Stimulated activated naive CD4-positive, alpha-beta T cell treated with Interleukin-2 at 50 U/mL for 16 hours (primary cell): ENCODE results near the gene TRMT44.
"Not testable (repeated sequence)": the region's sequence is repeated elsewhere in the genome, so short reads cannot be mapped to it uniquely, and the experiment has no call there.

Experiments used
- DNase-seq: peaks from one replicate; lab custom pipeline; 2025; lab: John Stamatoyannopoulos, UW

TRMT44 gene

GRCh38 chr4:8406887-8407286 lies 33.7 kb upstream of the TRMT44 start:
- not testable (repeated sequence) for DNase-seq

GRCh38 chr4:8407316-8407715 lies 33.3 kb upstream of the TRMT44 start:
- no peak for DNase-seq

- DNase-seq: no peak
These were observed 32.8 kb upstream of the TRMT44 start for GRCh38 chr4:8407756-8408155.

GRCh38 chr4:8409264-8410065 lies 31.1 kb upstream of the TRMT44 start:
- peak; percentile 30 for DNase-seq

GRCh38 chr4:8410066-8410625 lies 30.4 kb upstream of the TRMT44 start:
- no peak for DNase-seq

- no peak for DNase-seq
These were observed 29.8 kb upstream of the TRMT44 start for GRCh38 chr4:8410641-8411271.

- no peak for DNase-seq
These were observed 29.0 kb upstream of the TRMT44 start for GRCh38 chr4:8411351-8412180.

- no peak for DNase-seq
These were observed 28.3 kb upstream of the TRMT44 start for GRCh38 chr4:8412288-8412687.

GRCh38 chr4:8414377-8414776 lies 26.2 kb upstream of the TRMT44 start:
- peak; percentile 66 for DNase-seq

- DNase-seq: no peak
These were observed 23.4 kb upstream of the TRMT44 start for GRCh38 chr4:8417071-8417614.

GRCh38 chr4:8419222-8420041 lies 21.1 kb upstream of the TRMT44 start:
- DNase-seq: peak; percentile 77

- DNase-seq: not testable (repeated sequence)
These were observed 20.4 kb upstream of the TRMT44 start for GRCh38 chr4:8420151-8420550.

GRCh38 chr4:8422327-8422726 lies 18.2 kb upstream of the TRMT44 start:
- DNase-seq: no peak

- DNase-seq: no peak
These were observed 17.8 kb upstream of the TRMT44 start for GRCh38 chr4:8422786-8423185.

- no peak for DNase-seq
These were observed 13.3 kb upstream of the TRMT44 start for GRCh38 chr4:8427262-8427661.

GRCh38 chr4:8427761-8428287 lies 12.8 kb upstream of the TRMT44 start:
- peak; percentile 53 for DNase-seq

GRCh38 chr4:8428288-8429097 lies 12.1 kb upstream of the TRMT44 start:
- DNase-seq: peak; percentile 82

- no peak for DNase-seq
These were observed 9.0 kb upstream of the TRMT44 start for GRCh38 chr4:8431553-8431952.

- DNase-seq: no peak
These were observed 7.4 kb upstream of the TRMT44 start for GRCh38 chr4:8433136-8433535.
